Smooth muscle cell (in vitro differentiated cells): Measurements from ENCODE around the gene NFATC2. TPM values are rescaled to one million over a fixed set of nuclear protein-coding genes. Genes with fewer than 3 reads are reported as not detected.

Experiments used
- DNase-seq: peaks from one replicate; lab custom pipeline; 2025; ENCODE audit not compliant: unreplicated experiment; lab: John Stamatoyannopoulos, UW
- H2AFZ ChIP-seq: fragments of 200-600 bp; sonication (generic); 2 replicates; pipeline ENCODE4 v1.6.0; 2016; ENCODE audit warnings: antibody characterized with exemption, low read depth, mild to moderate bottlenecking
- H3F3A ChIP-seq: fragments of 200-600 bp; sonication (generic); 2 replicates; pipeline ENCODE4 v1.6.0; 2017; ENCODE audit warnings: antibody characterized with exemption, low read depth
- H3K27ac ChIP-seq: fragments of 200-600 bp; sonication (generic); 2 replicates; pipeline ENCODE4 v1.5.1; 2016; ENCODE audit warnings: low read depth, mild to moderate bottlenecking
- H3K27me3 ChIP-seq: fragments of 200-600 bp; sonication (generic); 2 replicates; pipeline ENCODE4 v1.6.1; 2016; ENCODE audit warnings: low read depth, mild to moderate bottlenecking
- H3K36me3 ChIP-seq: fragments of 200-600 bp; sonication (generic); 2 replicates; pipeline ENCODE4 v1.5.1; 2016; ENCODE audit warnings: low read depth
- H3K4me1 ChIP-seq: fragments of 200-600 bp; sonication (generic); 2 replicates; pipeline ENCODE4 v1.5.1; 2016; ENCODE audit warnings: low read depth
- H3K4me2 ChIP-seq: fragments of 200-600 bp; sonication (generic); 2 replicates; pipeline ENCODE4 v1.6.0; 2016; ENCODE audit warnings: mild to moderate bottlenecking
- H3K4me3 ChIP-seq: fragments of 200-600 bp; sonication (generic); 2 replicates; pipeline ENCODE4 v1.5.1; 2016; ENCODE audit warnings: mild to moderate bottlenecking
- H3K79me2 ChIP-seq: fragments of 200-600 bp; sonication (generic); 2 replicates; pipeline ENCODE4 v1.6.0; 2016; ENCODE audit warnings: low read depth, mild to moderate bottlenecking
- H3K9ac ChIP-seq: fragments of 200-600 bp; sonication (generic); 2 replicates; pipeline ENCODE4 v1.6.0; 2016; ENCODE audit warnings: low read depth
- H3K9me3 ChIP-seq: fragments of 200-600 bp; sonication (generic); replicated peaks from 2 replicates; pipeline ENCODE4 v1.5.1; 2016; ENCODE audit warnings: low read depth
- H4K20me1 ChIP-seq: fragments of 200-600 bp; sonication (generic); 2 replicates; pipeline ENCODE4 v1.6.0; 2016; ENCODE audit warnings: low read depth
- WGBS: methylation state at CpG from one replicate; pipeline ENCODE4 v1.1.7; 2016; ENCODE audit warnings: low lambda C conversion rate; 5-methylcytosine and 5-hydroxymethylcytosine counted together
- polyA plus RNA-seq: library from polyadenylated mRNA; unstranded; fragments of >200 nt; fragmentation: Nextera tagmentation; extraction: Ambion mirVana; gene quantifications from 2 replicates; pipeline ENCODE4 v1.2.1, GENCODE V29; 2016
- total RNA-seq: library from RNA; depleted of rRNA; stranded (reverse); fragments of >200 nt; gene quantifications from 2 replicates; pipeline ENCODE4 v1.2.3, GENCODE V29; 2014
- TF ChIP-seq, protein P1 (sequence below): fragments of 200-600 bp; sonication (generic); IDR thresholded peaks from 2 replicates; pipeline ENCODE4 v1.5.1; 2017; ENCODE audit warnings: borderline replicate concordance, mild to moderate bottlenecking, antibody characterized with exemption; ENCODE audit not compliant: insufficient read depth, poor library complexity, severe bottlenecking

The NFATC2 gene
- total and polyA plus RNA-seq, 2 experiments from 2014 or later = 5.8 to 8.4 TPM

DNA sequence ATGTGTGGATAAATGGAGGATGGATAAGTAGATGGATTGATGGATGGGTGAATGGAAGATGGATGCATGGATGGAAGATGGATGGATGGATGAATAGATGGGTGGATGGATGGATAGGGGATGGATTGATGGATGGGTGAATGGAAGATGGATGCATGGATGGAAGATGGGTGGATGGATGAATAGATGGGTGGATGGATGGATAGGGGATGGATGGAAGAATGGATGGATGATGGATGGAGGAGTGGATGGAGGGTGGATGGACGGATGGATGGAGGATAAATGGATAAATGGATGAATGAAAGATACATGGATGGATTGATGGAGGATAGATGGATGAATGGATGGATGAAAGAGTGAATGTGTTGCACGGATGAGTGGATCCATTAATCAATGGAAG lies 3.0 kb upstream of the NFATC2 start:
- H3K4me1 ChIP-seq = peaks cover 4% of the 10 kb centered on the region
- no peak for DNase-seq
- H3K27me3 ChIP-seq = no peaks in the 10 kb centered on the region
- no peak overlapping the region for H3K9ac ChIP-seq
- TF ChIP-seq, protein P1, sequence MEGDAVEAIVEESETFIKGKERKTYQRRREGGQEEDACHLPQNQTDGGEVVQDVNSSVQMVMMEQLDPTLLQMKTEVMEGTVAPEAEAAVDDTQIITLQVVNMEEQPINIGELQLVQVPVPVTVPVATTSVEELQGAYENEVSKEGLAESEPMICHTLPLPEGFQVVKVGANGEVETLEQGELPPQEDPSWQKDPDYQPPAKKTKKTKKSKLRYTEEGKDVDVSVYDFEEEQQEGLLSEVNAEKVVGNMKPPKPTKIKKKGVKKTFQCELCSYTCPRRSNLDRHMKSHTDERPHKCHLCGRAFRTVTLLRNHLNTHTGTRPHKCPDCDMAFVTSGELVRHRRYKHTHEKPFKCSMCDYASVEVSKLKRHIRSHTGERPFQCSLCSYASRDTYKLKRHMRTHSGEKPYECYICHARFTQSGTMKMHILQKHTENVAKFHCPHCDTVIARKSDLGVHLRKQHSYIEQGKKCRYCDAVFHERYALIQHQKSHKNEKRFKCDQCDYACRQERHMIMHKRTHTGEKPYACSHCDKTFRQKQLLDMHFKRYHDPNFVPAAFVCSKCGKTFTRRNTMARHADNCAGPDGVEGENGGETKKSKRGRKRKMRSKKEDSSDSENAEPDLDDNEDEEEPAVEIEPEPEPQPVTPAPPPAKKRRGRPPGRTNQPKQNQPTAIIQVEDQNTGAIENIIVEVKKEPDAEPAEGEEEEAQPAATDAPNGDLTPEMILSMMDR = no peak
- H3K79me2 ChIP-seq = peaks cover 12% of the 10 kb centered on the region
- H3K9me3 ChIP-seq = no peaks in the 10 kb centered on the region
- H3K4me2 ChIP-seq = no peak overlapping the region
- no peak overlapping the region for H2AFZ ChIP-seq
- 84% methylated on average over 2 of the region's 2 CpGs for WGBS
- H3K36me3 ChIP-seq = no peaks in the 10 kb centered on the region
- peaks cover 12% of the 10 kb centered on the region for H4K20me1 ChIP-seq
- no peak overlapping the region for H3K4me3 ChIP-seq
- H3K27ac ChIP-seq = no peak overlapping the region
- peaks cover 13% of the 10 kb centered on the region for H3F3A ChIP-seq

DNA sequence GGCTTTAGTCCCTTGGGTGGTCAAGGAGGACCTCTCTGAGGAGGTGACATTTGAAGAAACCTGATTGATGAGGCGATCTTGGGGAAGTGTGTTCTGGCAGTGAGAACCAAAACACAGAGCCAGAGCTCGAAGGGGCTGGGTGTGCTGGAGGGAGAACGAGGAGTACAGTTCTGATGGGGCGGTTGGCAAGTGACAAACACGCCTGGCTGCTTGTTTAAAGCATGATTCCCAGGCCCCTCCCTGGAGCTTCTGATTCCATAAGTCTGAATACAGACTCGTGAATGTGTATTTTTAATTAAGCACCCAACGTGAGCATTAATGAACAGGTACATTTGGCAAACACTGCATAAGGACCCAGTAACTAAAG lies 886 bp upstream of the NFATC2 start:
- WGBS = 77% methylated on average over 7 of the region's 7 CpGs

DNA sequence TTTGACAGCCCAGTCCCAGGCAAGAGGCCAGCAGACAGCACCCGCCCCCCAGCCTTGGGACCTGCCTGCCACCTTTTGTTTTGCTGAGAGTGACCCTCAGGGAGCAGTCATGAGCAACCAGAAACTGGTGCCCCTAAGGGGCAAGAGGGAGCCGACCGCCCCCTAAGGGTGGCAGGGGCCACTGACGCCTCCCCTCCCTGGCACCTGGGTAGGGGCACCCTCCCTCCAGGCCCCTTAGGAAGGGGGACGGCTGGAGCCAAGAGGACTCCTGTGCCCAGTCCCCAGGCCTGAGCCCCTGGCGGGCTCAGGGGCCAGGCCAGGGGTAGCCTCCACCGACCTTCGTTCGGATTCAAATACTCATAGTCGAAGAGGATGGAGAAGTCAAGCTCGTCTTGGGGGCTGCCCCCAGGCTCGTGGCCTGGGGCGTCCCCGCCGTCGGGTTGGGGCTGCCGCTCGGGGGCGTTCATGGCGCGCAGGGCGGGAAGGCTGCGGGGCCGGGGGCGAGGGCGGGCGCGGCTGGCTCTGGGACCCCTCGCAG lies 417 bp downstream of the NFATC2 start:
- H3K36me3 ChIP-seq = no peaks in the 10 kb centered on the region
- H3K9ac ChIP-seq = peak overlapping the region; percentile 9
- peaks cover 13% of the 10 kb centered on the region for H3F3A ChIP-seq
- peaks cover 4% of the 10 kb centered on the region for H3K4me1 ChIP-seq
- H3K9me3 ChIP-seq = no peaks in the 10 kb centered on the region
- DNase-seq = no peak
- H4K20me1 ChIP-seq = peaks cover 6% of the 10 kb centered on the region
- H3K4me3 ChIP-seq = peak overlapping the region; percentile 46
- peak overlapping the region; percentile 82 for H3K4me2 ChIP-seq
- no peak overlapping the region for H2AFZ ChIP-seq
- H3K27ac ChIP-seq = peak overlapping the region; percentile 32
- no peaks in the 10 kb centered on the region for H3K27me3 ChIP-seq
- H3K79me2 ChIP-seq = peaks cover 26% of the 10 kb centered on the region
- 24% methylated on average over 29 of the region's 29 CpGs for WGBS
- TF ChIP-seq, protein P1 = peak; percentile 18

More for the DNA sequence above, 886 bp upstream of the NFATC2 start:
- H3K9me3 ChIP-seq = no peaks in the 10 kb centered on the region
- no peaks in the 10 kb centered on the region for H3K27me3 ChIP-seq
- peaks cover 4% of the 10 kb centered on the region for H3K4me1 ChIP-seq
- H3K4me3 ChIP-seq = no peak overlapping the region
- H3K27ac ChIP-seq = no peak overlapping the region
- TF ChIP-seq, protein P1 = no peak
- no peak overlapping the region for H3K4me2 ChIP-seq
- H2AFZ ChIP-seq = no peak overlapping the region
- no peak overlapping the region for H3K9ac ChIP-seq
- DNase-seq = no peak
- H3K36me3 ChIP-seq = no peaks in the 10 kb centered on the region
- peaks cover 14% of the 10 kb centered on the region for H3K79me2 ChIP-seq
- H4K20me1 ChIP-seq = peaks cover 6% of the 10 kb centered on the region
- H3F3A ChIP-seq = peaks cover 13% of the 10 kb centered on the region

DNA sequence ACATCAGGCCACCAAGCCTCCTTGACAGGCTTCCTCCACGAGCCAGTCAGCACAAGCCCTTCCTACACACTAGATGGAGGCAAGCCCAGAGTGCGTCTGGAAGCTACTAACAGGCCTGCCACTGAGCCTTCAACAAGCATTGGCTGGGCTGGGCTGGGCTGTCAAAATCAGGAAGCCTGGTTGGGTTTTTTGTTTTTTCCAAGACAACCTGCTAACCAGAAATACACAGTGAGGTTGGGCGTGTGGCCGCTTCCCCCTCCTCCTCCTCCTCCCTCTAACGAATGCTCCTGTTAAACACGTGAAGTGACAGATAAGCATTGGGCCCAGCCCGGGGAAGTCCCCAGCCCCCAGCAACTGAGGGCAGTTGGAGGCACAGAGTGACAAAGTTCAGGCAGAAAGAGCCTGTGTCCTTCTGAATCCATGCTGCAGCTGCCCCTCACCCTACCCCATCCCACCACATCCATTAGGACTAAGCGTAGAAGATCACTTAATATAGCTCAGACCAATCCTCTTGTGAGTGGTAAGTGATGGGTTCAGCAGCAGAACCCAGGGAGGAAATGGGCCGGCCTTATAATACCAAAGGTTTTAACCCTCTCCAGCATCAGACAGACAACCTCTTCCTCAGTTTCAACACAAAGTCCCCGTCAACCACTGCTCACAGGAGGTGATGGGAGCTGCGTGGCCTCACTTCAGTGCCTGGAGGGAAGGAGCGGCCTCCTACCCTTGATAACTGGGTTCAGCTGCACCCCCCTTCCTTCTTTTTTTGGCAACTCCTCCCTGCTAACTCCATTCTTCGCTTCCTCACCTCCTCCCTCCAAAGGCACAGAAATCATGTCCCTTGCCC lies 1.1 kb downstream of the NFATC2 start:
- DNase-seq = no peak
- peak overlapping the region; percentile 32 for H3K27ac ChIP-seq
- H3K27me3 ChIP-seq = no peaks in the 10 kb centered on the region
- H3K36me3 ChIP-seq = no peaks in the 10 kb centered on the region
- no peaks in the 10 kb centered on the region for H3K9me3 ChIP-seq
- no peak overlapping the region for H2AFZ ChIP-seq
- peaks cover 4% of the 10 kb centered on the region for H3K4me1 ChIP-seq
- TF ChIP-seq, protein P1 = no peak
- peak overlapping the region; percentile 82 for H3K4me2 ChIP-seq
- peak overlapping the region; percentile 9 for H3K9ac ChIP-seq
- H3K79me2 ChIP-seq = peaks cover 31% of the 10 kb centered on the region
- peaks cover 6% of the 10 kb centered on the region for H4K20me1 ChIP-seq
- peak overlapping the region; percentile 46 for H3K4me3 ChIP-seq
- peaks cover 13% of the 10 kb centered on the region for H3F3A ChIP-seq
- WGBS = 31% methylated on average over 13 of the region's 13 CpGs
